ENCODE results near the gene ANOS1.
A peak's percentile ranks its signal among the peaks of the same experiment; 100 is the strongest.
"Not testable (repeated sequence)": the region's sequence is repeated elsewhere in the genome, so short reads cannot be mapped to it uniquely, and the experiment has no call there.

ANOS1 gene, protein sequence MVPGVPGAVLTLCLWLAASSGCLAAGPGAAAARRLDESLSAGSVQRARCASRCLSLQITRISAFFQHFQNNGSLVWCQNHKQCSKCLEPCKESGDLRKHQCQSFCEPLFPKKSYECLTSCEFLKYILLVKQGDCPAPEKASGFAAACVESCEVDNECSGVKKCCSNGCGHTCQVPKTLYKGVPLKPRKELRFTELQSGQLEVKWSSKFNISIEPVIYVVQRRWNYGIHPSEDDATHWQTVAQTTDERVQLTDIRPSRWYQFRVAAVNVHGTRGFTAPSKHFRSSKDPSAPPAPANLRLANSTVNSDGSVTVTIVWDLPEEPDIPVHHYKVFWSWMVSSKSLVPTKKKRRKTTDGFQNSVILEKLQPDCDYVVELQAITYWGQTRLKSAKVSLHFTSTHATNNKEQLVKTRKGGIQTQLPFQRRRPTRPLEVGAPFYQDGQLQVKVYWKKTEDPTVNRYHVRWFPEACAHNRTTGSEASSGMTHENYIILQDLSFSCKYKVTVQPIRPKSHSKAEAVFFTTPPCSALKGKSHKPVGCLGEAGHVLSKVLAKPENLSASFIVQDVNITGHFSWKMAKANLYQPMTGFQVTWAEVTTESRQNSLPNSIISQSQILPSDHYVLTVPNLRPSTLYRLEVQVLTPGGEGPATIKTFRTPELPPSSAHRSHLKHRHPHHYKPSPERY

DNA sequence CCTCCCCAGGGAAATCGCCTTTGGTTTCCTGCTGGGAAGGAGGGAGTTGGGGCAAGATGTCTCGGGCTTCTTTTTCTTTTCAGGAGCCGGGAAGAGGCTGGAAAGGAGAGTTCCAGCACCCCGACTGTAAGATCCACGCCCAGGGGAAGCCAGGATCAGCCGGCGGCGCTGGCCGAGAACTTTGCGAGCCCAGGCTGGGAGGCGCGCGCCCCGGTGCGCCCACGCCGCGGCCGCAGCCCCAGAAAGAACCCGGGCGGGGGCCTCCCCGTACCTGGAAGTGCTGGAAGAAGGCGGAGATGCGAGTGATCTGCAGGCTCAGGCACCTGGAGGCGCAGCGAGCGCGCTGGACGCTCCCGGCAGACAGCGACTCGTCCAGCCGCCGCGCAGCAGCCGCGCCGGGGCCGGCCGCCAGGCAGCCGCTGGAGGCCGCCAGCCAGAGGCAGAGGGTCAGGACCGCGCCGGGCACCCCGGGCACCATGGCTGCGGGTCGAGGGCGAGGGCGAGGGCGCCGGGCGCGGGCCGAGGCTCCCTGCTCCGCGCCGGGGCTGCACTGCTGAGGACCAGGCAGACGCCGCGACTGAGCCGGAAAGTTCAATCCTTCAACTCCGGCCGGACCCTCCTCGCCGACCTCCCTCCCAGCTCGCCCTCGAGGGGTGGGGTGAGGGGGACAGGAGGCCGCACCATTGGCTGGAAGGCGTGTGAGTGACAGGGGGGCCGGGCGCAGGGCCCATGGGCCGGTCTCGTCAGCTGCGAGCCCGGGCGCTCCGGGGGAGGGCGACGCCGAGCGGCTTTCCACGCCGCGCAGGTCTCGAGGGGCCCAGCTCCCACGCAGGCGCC, at the start of gene ANOS1:
Gene ANOS1 (minus strand): TSS at position 579 of the 837 bp plus-strand sequence. CDS start 101 bp downstream, at position 478.
- CTCF ChIA-PET, result no interaction called here
- TF ChIP-seq, protein P1, sequence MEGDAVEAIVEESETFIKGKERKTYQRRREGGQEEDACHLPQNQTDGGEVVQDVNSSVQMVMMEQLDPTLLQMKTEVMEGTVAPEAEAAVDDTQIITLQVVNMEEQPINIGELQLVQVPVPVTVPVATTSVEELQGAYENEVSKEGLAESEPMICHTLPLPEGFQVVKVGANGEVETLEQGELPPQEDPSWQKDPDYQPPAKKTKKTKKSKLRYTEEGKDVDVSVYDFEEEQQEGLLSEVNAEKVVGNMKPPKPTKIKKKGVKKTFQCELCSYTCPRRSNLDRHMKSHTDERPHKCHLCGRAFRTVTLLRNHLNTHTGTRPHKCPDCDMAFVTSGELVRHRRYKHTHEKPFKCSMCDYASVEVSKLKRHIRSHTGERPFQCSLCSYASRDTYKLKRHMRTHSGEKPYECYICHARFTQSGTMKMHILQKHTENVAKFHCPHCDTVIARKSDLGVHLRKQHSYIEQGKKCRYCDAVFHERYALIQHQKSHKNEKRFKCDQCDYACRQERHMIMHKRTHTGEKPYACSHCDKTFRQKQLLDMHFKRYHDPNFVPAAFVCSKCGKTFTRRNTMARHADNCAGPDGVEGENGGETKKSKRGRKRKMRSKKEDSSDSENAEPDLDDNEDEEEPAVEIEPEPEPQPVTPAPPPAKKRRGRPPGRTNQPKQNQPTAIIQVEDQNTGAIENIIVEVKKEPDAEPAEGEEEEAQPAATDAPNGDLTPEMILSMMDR (conservative IDR thresholded peaks at IDR 0.05; ENCODE audit: low read depth), result no peak
- DNase-seq (ENCODE audit: low spot score), result peak; percentile 26
- POLR2A ChIA-PET (ENCODE audit: low non-redundant PET), result no interaction called here
- H3K27ac ChIP-seq, result no peak within 1 kb of the TSS

DNA sequence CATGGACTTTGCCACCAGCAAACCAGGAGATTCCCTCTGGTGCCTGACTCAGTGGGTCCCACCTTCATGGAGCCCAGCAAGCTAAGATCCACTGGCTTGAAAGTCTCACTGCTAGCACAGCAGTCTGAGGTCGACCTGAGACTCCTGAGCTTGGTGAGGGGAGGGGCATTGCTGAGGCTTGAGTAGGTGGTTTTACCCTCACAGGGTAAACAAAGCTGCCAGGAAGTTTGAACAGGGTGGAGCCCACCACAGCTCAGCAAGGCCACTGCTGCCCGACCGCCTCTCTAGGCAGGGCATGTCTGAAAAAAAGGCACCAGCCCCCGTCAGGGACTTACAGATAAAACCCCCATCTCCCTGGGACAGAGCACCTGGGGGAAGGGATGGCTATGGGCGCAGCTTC, 41.2 kb upstream of the ANOS1 start:
- no peak for DNase-seq (ENCODE audit: low spot score)
- no peak overlapping the region for H3K27ac ChIP-seq
- TF ChIP-seq, protein P1 (conservative IDR thresholded peaks at IDR 0.05; ENCODE audit: low read depth), result no peak
- ChIA-PET POLR2A (ENCODE audit: low non-redundant PET) (no interaction called here), CTCF (no interaction called here)

DNA sequence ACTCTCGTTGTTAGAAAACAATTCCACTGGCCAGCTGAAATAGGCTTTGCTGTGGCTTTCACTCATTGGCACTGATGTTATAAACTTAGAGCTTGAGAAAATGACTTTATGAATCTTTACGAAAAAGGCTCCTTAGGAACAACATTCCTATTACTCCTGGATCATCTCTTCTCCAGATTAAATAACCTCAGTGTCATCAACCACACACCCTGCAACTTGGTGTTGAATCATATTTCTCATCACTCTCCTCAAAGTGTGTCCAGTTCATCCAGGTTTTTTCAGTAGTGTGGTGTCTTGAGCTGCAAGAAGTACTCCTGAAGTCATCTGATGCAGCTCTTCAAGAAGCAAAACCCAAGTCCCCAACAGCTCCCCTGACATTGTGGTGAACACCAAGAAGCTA, 28.1 kb upstream of the ANOS1 start:
- no peak overlapping the region for H3K27ac ChIP-seq
- TF ChIP-seq, protein P1 (conservative IDR thresholded peaks at IDR 0.05; ENCODE audit: low read depth), result no peak
- POLR2A ChIA-PET (ENCODE audit: low non-redundant PET), result no interaction called here
- DNase-seq (ENCODE audit: low spot score), result no peak
- CTCF ChIA-PET, result no interaction called here

DNA sequence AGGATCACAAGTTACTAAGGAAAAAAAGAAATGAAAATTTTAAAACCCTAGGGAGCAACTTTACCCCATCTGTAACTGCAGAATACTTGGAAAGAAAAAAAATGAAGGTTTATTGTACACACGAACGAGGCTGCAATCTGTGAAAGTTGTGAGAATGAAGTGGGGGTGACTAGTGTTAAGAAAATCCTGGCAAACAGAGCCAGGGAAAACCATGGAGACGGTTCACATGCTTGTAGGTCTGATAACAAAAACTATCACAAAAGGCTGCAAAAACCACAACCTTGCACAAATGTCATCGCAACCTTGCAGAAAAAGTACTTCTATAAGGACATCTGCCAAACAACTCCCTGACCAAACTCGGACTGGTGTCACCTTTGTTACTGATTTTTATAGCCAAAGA, 26.8 kb upstream of the ANOS1 start:
- POLR2A ChIA-PET (ENCODE audit: low non-redundant PET); H3K27ac ChIP-seq; DNase-seq (ENCODE audit: low spot score); CTCF ChIA-PET: not testable (repeated sequence)

DNA sequence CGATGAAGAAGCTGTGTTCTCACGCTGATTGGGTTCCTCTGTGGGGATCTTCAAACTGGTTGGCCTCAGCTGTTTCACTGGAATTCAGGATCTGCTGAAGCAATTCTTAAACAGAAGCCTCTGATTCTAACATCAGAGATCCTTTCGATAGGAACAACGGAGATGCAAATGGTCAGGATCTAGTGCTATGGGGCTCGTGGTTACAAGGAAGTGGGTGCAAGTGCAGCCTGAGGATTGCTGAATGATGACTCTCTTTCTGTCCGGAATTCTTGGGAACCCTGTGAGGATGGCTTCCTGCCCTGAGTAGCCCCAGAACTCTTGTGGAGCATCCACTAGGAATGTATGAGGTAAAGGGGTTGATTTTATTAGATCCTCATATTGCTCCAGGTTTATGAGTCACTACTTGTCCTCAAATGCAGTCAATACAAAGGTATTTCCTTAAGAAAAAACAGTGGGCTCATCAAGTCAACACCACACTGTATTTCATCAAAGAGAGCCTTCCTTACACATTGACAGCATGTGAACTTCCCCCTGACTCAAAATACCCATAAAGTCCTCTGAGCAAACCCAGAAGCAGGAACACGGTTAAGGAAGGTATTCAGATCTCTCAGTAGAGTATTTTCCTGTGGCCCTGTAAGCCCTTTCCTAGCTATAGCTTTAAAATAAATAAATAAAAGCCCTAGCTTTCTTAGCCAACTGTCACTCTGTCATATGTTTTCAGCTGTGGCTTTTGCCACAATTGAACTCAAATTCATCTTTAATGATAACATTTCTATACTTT, 25.9 kb upstream of the ANOS1 start:
- CTCF ChIA-PET; H3K27ac ChIP-seq; POLR2A ChIA-PET (ENCODE audit: low non-redundant PET); DNase-seq (ENCODE audit: low spot score): not testable (repeated sequence)

DNA sequence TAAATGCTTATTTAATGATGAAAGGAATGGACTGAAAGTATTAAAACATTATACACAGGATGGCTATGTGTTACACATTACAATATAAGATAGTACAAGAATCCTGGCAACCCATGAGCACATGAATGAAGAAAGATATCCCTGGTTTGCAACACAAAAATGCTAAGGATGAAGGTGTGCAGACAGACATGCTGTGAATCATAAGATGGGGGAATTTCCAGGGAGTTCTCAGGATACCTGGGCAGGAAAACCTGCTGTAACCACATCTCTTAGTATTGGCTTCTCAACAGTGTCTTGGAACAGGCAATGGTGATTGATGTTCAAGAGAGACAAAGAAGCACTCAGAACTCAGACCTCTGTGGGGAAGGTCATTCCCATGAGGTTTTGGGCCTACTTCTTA, 23.9 kb upstream of the ANOS1 start:
- TF ChIP-seq, protein P1 (conservative IDR thresholded peaks at IDR 0.05; ENCODE audit: low read depth), result no peak
- no peak overlapping the region for H3K27ac ChIP-seq
- POLR2A ChIA-PET (ENCODE audit: low non-redundant PET), result no interaction called here
- CTCF ChIA-PET, result no interaction called here
- no peak for DNase-seq (ENCODE audit: low spot score)

DNA sequence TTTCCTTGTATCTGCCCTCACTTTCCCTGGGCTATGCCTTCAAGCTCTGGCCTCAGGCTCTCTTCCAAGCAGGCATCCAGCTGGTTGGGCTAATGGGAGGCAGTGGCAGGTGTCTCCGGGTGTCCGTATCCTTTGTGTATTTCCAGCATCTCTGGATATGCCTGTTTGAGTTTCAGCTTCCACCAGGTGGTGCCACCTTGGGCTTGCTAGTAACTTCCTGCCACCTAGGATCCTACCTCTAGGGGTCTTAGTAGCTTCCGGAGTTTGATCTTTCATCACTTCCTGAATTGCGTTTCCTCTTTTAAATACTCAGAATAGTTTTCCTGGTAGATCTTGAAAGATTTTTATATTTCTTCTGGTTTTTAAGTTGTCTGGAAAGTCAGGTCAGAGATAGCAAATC, 23.2 kb upstream of the ANOS1 start:
- H3K27ac ChIP-seq, result no peak overlapping the region
- ChIA-PET CTCF (no interaction called here), POLR2A (ENCODE audit: low non-redundant PET) (no interaction called here)
- TF ChIP-seq, protein P1 (conservative IDR thresholded peaks at IDR 0.05; ENCODE audit: low read depth), result no peak
- no peak for DNase-seq (ENCODE audit: low spot score)

Data from RWPE1 (cell line).